DND-41 (cell line): ENCODE measurements around the gene HSH2D.

Source experiments
- ATAC-seq: fragments of 200-7000 bp; cut with Tn5 transposase; 3 replicates; pipeline ENCODE4 v1.9.1; 2021; ENCODE audit warnings: low read depth; ENCODE audit not compliant: insufficient read depth
- DNase-seq: peaks from one replicate; pipeline ENCODE4 v3.0.0-alpha.2; 2020
- H2AFZ ChIP-seq: 2 replicates; pipeline ENCODE4 v1.6.0; 2012; ENCODE audit warnings: low read depth, low read length
- H3K27ac ChIP-seq: 2 replicates; pipeline ENCODE4 v1.5.1; 2012; ENCODE audit warnings: low read length, inconsistent platforms
- H3K27me3 ChIP-seq: fragments of 200-600 bp; sonication (generic); 2 replicates; pipeline ENCODE4 v1.6.0; 2012; ENCODE audit warnings: low read length, mild to moderate bottlenecking, inconsistent platforms; ENCODE audit not compliant: insufficient read depth, poor library complexity
- H3K36me3 ChIP-seq: 2 replicates; pipeline ENCODE4 v1.5.1; 2012; ENCODE audit warnings: low read length, inconsistent platforms; ENCODE audit not compliant: insufficient read depth
- H3K4me1 ChIP-seq: 2 replicates; pipeline ENCODE4 v1.5.1; 2012; ENCODE audit warnings: mild to moderate bottlenecking, low read length; ENCODE audit not compliant: insufficient read depth
- H3K4me2 ChIP-seq: 2 replicates; pipeline ENCODE4 v1.6.0; 2012; ENCODE audit warnings: mild to moderate bottlenecking, moderate library complexity, low read length, inconsistent platforms; ENCODE audit not compliant: insufficient read depth
- H3K4me3 ChIP-seq, 2 experiments: fragments of 200-600 bp in 1 of 2; shearing (Covaris generic) in 1 of 2; 2 replicates each; pipeline ENCODE4 v1.5.1; 2012 to 2016; ENCODE audit warnings: inconsistent platforms in 2 of 2, low read length in 2 of 2, mild to moderate bottlenecking in 2 of 2, low read depth in 1 of 2, moderate library complexity in 1 of 2
- H3K79me2 ChIP-seq: 2 replicates; pipeline ENCODE4 v1.6.0; 2012; ENCODE audit warnings: low read length, inconsistent platforms; ENCODE audit not compliant: insufficient read depth
- H3K9ac ChIP-seq: 2 replicates; pipeline ENCODE4 v1.6.0; 2012; ENCODE audit warnings: low read depth, mild to moderate bottlenecking, inconsistent platforms, low read length, moderate library complexity
- H3K9me3 ChIP-seq: 2 replicates; pipeline ENCODE4 v1.5.1; 2012; ENCODE audit warnings: low read length, moderate library complexity, mild to moderate bottlenecking, inconsistent platforms; ENCODE audit not compliant: insufficient read depth, severe bottlenecking
- H4K20me1 ChIP-seq: 2 replicates; pipeline ENCODE4 v1.6.0; 2012; ENCODE audit warnings: low read length; ENCODE audit not compliant: insufficient read depth
- EZH2 ChIP-seq: IDR thresholded peaks from 3 replicates; pipeline ENCODE4 v1.6.1; 2012; ENCODE audit warnings: borderline replicate concordance, low read depth, mild to moderate bottlenecking, moderate library complexity, low read length, inconsistent platforms; ENCODE audit not compliant: severe bottlenecking
- TF ChIP-seq, protein P1 (sequence below): IDR thresholded peaks from 2 replicates; pipeline ENCODE4 v1.5.1; 2012; ENCODE audit warnings: borderline replicate concordance, low read length, moderate library complexity, mild to moderate bottlenecking; ENCODE audit not compliant: poor library complexity, severe bottlenecking; ENCODE audit errors: extremely low read depth

The HSH2D gene

DNA sequence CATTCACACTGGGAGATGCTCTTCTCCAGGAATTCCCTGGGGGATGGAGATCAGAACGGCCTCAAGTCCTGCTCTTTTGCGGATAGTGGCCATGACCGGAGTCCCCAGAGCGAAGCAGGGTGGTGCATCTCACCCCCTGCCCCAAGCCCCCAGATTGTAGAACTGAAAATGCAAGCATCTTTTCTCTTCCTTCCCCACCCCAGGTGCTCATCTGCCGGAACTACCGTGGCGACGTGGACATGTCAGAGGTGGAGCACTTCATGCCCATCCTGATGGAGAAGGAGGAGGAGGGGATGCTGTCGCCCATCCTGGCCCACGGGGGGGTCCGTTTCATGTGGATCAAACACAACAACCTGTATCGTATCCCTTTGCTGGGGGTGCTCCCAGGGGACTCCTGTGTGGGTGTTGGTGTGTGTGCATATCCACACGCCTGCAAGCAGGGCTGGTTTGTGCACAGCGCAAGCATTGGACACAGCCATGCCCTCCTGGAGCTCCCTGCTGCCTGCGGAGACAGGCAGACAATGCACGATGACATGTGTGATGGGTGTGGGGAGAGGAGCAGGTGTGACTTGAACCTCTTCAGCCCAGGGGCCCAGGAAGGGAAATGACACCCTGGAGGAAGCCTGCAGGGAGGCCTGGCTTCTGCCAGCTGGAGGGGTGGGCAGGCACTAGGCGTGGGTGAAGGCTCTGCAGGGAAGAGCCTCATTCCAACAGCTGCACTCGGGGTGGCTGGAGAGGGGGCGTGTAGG is 59.9 kb downstream of the HSH2D start:
- Histone ChIP-seq H3K27me3 (no peaks in the 10 kb centered on the region), H3K27ac (no peak overlapping the region), H3K4me2 (no peak overlapping the region), H2AFZ (no peak overlapping the region), H3K4me3 (no peak overlapping the region), H3K79me2 (peaks cover 53% of the 10 kb centered on the region), H3K9me3 (no peaks in the 10 kb centered on the region), H3K9ac (no peak overlapping the region), H3K36me3 (peaks cover 85% of the 10 kb centered on the region), H4K20me1 (peaks cover 70% of the 10 kb centered on the region), H3K4me1 (peaks cover 22% of the 10 kb centered on the region)
- TF ChIP-seq, protein P1, sequence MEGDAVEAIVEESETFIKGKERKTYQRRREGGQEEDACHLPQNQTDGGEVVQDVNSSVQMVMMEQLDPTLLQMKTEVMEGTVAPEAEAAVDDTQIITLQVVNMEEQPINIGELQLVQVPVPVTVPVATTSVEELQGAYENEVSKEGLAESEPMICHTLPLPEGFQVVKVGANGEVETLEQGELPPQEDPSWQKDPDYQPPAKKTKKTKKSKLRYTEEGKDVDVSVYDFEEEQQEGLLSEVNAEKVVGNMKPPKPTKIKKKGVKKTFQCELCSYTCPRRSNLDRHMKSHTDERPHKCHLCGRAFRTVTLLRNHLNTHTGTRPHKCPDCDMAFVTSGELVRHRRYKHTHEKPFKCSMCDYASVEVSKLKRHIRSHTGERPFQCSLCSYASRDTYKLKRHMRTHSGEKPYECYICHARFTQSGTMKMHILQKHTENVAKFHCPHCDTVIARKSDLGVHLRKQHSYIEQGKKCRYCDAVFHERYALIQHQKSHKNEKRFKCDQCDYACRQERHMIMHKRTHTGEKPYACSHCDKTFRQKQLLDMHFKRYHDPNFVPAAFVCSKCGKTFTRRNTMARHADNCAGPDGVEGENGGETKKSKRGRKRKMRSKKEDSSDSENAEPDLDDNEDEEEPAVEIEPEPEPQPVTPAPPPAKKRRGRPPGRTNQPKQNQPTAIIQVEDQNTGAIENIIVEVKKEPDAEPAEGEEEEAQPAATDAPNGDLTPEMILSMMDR, result no peak
- TF ChIP-seq EZH2, result no peak
- DNase-seq, result no peak
- no peak for ATAC-seq

DNA sequence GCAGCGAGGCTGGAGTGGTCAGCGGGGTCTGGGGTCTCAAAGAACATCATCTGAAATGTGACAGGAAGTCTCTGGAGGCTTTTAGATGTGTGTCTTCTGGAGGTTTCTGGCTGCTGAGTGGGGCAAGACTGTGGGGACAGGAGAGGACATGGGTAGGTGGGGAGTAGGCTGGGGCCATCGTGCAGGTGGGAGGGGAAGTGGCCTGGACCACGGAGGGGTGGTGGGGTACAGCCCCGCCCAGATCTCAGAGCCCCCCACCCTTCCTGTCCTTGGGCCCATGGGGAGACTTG is 60.5 kb downstream of the HSH2D start:
- Histone ChIP-seq H3K36me3 (peaks cover 90% of the 10 kb centered on the region), H3K9me3 (no peaks in the 10 kb centered on the region), H2AFZ (no peak overlapping the region), H3K79me2 (peaks cover 48% of the 10 kb centered on the region), H3K27ac (no peak overlapping the region), H3K4me1 (peaks cover 17% of the 10 kb centered on the region), H3K27me3 (no peaks in the 10 kb centered on the region), H3K4me3 (no peak overlapping the region), H3K9ac (no peak overlapping the region), H4K20me1 (peaks cover 68% of the 10 kb centered on the region), H3K4me2 (no peak overlapping the region)
- TF ChIP-seq, protein P1, result no peak
- TF ChIP-seq EZH2, result no peak
- no peak for DNase-seq
- no peak for ATAC-seq

DNA sequence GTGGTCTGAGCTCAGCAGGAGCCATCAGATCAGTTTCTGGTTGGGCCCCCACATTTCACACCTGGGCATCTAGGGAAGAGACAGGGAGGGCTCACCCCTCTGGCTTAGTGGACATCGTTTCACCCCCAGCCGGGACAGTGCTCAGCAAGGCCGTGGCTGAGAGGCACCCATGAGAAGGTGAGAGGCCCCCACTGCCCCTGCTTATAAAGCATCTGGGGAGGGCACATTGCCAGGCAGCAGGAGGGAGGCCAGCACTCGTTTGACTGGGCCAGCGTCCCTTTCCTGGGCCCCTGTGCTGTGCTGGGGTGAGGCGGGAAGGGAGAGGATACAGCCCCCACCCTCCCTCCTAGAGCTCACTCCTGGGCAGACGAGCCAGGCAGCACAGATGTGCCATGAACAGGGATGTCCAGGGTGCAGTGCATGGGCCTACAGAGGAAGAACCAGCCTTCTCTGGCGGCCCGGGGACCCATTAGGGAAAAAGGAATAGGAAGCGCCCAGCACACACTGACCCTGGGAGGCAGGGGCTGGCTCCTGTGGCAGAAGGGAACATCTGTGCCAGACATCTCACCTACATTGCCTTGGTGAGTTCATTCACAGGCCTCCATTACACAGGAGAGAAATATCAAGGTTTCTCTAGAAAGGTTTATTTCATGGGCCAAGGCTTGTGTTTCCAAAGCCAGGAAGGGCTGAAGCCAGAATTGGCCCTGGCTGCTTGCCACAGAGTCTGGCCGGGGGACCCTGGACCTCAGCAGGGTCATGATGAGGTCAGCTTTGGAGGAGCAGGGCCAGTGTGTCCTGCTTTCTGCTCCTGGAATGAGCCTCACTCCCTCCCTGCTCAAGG is 61.9 kb downstream of the HSH2D start:
- Histone ChIP-seq H3K4me2 (no peak overlapping the region), H3K27me3 (no peaks in the 10 kb centered on the region), H3K9ac (no peak overlapping the region), H4K20me1 (peaks cover 59% of the 10 kb centered on the region), H3K9me3 (no peaks in the 10 kb centered on the region), H3K36me3 (peaks cover 93% of the 10 kb centered on the region), H3K79me2 (peaks cover 35% of the 10 kb centered on the region), H2AFZ (no peak overlapping the region), H3K4me1 (0 out of 2 replicates have a peak, but pooled peaks cover 2% of the 10 kb centered on the region), H3K27ac (no peak overlapping the region), H3K4me3 (no peak overlapping the region)
- TF ChIP-seq, protein P1, result no peak
- TF ChIP-seq EZH2, result no peak
- no peak for ATAC-seq
- no peak for DNase-seq
